ENCODE measurements around the gene POLG2.
A peak's percentile ranks its signal among the peaks of the same experiment; 100 is the strongest.
"Not testable (repeated sequence)": the region's sequence is repeated elsewhere in the genome, so short reads cannot be mapped to it uniquely, and the experiment has no call there.

The POLG2 gene

DNA sequence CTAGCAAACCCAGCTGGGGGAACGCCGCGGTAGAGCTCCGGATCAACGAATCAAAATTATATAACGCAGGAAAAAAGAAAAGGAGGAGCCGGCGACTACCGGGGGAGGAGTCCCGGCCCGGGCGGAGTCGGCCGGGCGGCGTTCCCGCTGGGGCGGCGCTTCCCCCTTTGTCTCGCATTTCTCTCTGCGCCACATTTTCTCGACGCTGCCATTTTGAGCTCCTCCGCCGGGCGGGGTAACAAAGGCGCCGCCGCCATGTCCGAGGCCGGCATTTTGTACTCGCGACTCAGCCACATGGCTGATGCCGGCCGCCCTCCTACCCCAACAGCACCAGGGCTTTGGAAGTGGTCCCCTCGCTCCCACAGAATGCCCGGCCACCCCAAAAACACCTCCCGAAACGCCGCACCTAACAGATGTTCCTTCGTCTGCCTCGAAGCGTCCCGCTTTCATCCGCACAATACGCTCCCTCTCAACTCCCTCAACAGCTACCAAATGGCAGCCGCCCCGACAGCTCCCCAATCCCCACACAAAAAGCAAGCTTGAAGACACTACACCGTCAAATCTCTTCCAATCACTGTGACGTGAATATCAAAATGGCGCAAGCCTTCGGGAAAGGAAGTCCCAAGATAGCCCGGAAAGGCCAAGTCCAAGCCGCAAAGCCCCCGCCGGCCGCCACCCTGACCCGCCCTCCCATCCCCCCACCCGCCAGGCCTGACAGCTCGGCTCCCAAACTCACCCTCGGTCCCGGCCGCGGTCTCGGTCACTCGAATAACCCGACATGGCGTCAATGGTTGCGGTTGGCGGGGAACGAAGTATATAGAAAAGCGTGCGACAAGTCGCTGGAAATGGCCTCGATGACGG, 8.7 kb upstream of the POLG2 start:
- peak; percentile 67 for DNase-seq

- DNase-seq = no peak
Measured at GRCh38 chr17:64504769-64505339, 8.0 kb upstream of the POLG2 start.

- no peak for DNase-seq
Measured at GRCh38 chr17:64503821-64504768, 7.2 kb upstream of the POLG2 start.

GRCh38 chr17:64503341-64503740, 6.5 kb upstream of the POLG2 start:
- DNase-seq = no peak

DNA sequence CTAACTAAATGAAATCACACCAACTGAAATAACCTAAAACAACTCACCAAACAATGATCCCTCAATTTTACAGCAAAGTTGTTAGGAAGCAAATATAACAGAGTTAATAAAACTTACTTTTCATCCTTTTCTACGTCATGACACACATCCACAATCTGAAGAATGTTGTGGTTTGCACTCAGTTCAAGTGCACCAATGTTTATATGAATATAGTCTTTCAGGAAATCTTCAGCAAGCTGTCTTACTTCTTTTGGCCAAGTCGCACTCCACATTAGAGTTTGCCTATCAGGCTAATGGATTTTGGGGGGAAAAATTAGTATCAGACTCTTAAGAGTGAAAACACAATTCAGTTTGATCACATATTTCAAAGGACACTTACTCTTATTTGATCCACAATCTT, 6.0 kb upstream of the POLG2 start:
- DNase-seq = no peak

GRCh38 chr17:64502021-64502420, 5.2 kb upstream of the POLG2 start:
- DNase-seq = no peak

DNA sequence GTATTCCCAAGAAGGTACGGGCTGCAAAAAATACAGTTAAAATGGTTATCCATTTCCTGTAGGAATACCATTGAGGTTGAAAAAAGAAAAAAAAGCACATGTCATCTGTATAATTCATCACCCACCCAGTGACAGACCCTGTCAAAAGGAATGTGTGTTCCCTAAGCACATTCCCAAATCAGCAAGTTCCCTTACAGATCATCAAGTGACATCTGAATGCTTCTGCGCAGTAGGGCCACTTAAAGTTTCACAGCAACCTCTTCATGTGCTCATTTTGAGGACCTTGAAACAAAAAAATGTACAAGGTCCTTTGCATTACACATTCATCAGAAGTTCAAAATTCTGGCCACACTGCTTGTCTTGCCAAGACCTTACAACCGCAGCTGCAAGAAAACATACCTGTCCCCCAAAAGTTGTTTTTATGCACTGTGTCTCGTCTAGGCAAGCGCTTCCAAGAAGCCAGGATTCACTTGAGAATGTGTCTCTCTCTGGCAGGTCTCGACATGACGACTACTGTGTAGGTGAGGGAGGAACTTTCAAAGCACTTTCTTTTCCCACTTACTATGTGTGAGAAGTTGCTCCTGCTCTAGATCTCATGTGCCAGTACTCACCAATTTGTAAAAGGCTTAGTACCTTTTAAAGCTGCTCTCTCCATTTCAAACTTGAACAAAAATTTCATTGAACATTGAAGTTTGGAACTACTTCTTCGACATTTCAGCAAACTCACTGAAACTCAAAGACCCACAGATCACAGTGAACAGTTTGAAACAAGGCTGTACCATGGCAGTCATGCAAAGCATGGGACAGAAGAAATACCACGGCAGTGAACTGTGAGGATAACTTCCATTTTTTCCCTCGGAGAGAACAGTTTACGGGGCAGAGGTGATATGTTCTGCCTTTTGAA, 4.3 kb upstream of the POLG2 start:
- no peak for DNase-seq

- DNase-seq = no peak
Measured at GRCh38 chr17:64500487-64500859, 3.6 kb upstream of the POLG2 start.

DNA sequence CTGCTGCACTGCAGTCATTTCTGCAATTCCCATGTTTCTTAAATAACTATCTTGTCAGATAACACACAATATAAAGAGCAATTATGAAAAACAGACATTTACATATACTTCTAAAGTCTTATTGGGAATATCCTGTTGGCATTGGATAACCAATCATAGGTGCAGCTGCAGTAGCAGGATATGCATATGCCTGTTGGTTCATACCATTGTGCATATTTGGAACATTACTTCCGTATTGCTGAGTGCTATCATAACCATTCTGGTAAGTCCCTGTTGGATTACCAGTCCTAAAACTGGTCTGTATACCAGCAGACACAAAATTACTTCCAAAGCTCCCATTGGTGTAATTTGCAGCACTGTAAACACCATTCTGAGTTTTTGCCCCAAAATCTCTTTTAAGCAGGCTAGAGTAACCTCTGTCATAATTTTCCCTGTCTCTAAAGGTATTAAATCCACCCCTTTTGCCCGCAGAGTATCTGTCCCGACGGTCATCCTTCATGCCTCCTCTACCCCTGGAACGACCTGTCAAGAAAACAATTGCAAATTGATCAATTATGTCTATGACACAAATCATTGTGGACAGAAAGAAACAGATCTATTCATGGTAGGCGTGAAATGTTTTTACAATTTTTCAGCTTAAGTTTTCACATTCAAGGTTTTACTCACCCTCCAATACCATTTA, 3.1 kb upstream of the POLG2 start:
- DNase-seq = no peak

GRCh38 chr17:64498308-64499203, 1.7 kb upstream of the POLG2 start:
- DNase-seq = no peak

- no peak for DNase-seq
Measured at GRCh38 chr17:64497565-64498035, 746 bp upstream of the POLG2 start.

- no peak for DNase-seq
Measured at GRCh38 chr17:64496348-64496785, 487 bp downstream of the POLG2 start.

- not testable (repeated sequence) for DNase-seq
Measured at GRCh38 chr17:64495300-64495699, 1.6 kb downstream of the POLG2 start.

DNA sequence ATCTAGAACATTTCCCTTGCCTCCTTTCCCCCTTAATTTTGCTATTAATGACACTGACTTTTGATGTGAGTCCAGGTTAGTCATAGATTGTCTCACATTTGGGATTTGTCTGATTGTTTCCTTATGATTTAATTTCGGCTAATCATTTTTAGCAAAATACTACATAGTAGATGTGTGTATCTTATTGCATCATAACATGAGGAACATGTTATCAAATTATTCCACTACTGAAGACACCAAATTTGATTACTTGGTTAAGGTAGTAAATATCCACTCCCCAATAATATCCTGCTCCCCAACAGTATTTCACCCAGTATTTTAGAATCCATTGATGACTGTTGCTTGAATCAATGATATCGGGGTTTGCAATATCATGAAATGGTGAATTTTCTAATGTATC, 2.7 kb downstream of the POLG2 start:
- no peak for DNase-seq

- DNase-seq = peak; percentile 36
Measured at GRCh38 chr17:64492481-64493109, 4.3 kb downstream of the POLG2 start.

DNA sequence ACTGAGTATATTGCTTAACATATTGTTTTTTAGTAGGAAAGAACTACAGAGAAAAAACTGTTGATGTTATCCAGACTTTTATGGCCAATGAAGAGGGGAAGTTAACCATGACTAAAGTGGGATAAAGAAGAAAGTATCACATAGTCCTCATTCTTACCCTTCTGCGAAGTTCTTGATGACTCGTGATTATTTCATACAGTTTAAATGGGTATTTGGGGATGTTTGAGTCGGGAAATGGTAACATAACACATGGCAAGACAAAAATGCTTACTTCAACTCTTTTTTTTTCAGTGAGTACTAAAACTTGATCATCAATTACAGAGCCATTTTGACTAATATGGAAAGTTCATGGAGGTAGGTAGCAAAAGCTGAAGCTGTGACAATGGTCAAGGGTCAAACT, 4.9 kb downstream of the POLG2 start:
- DNase-seq = no peak

- DNase-seq = peak; percentile 21
Measured at GRCh38 chr17:64491034-64491860, 5.6 kb downstream of the POLG2 start.

DNA sequence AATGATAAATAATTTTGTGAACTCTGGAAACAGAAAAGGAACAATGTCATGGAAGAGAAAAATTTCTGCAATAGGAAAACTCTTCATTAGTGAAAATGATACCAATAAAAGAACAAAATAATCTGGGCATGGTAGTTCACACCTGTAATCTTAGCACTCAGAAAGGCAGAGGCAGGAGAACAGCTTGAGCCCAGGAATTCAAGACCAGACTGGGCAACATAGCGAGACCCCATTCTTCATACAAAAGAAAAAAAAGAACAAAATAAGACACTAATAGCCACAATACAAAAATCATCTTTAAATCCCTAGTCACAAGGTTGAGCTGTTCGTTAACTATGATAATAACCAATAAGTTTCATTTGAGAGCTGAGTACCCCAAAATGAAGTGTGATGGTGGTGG, 8.6 kb downstream of the POLG2 start:
- DNase-seq = no peak

- DNase-seq = no peak
Measured at GRCh38 chr17:64484380-64484779, 12.5 kb downstream of the POLG2 start.

All from activated T-cell treated with anti-CD3 and anti-CD28 coated beads for 4 hours (primary cell).